WTC11 (cell line): ENCODE data around the gene NLGN1. TPM values are rescaled to one million over a fixed set of nuclear protein-coding genes. Genes with fewer than 3 reads are reported as not detected.

ENCODE experiments used
- ATAC-seq: fragments of 200-7000 bp; cut with Tn5 transposase; 2 replicates; pipeline ENCODE4 v1.10.0; 2021; ENCODE audit warnings: mild to moderate bottlenecking, moderate library complexity
- CTCF ChIA-PET: fragments of 300-600 bp; sonication (Branson Sonifier 250); formaldehyde crosslinking; loops from one replicate; lab custom pipeline; 2021; ENCODE audit warnings: antibody characterized with exemption; lab: Charles Lee
- POLR2A ChIA-PET: fragments of 350-600 bp; sonication (Branson Sonifier 250); formaldehyde crosslinking; loops from one replicate; lab custom pipeline; 2021; ENCODE audit warnings: antibody characterized with exemption; lab: Charles Lee
- DNase-seq: peaks from one replicate; pipeline ENCODE4 v3.0.0; 2021; ENCODE audit warnings: low spot score
- H3K27ac Mint-ChIP-seq: 2 replicates; pipeline ENCODE4 v1.8.0; 2021; ENCODE audit warnings: mixed read lengths
- H3K27me3 Mint-ChIP-seq: 2 replicates; pipeline ENCODE4 v1.8.0; 2021; ENCODE audit warnings: low read depth, mild to moderate bottlenecking, moderate library complexity, mixed read lengths
- H3K36me3 Mint-ChIP-seq: 2 replicates; pipeline ENCODE4 v1.8.0; 2021; ENCODE audit warnings: mixed read lengths
- H3K4me1 Mint-ChIP-seq: 2 replicates; pipeline ENCODE4 v1.8.0; 2022; ENCODE audit warnings: mixed read lengths
- H3K4me3 Mint-ChIP-seq: 2 replicates; pipeline ENCODE4 v1.8.0; 2021; ENCODE audit warnings: mild to moderate bottlenecking, moderate library complexity, mixed read lengths
- H3K9me3 Mint-ChIP-seq: 2 replicates; pipeline ENCODE4 v1.8.0; 2021; ENCODE audit warnings: mixed read lengths
- ERG ChIP-seq: fragments of 250-450 bp; sonication (Bioruptor Pico); IDR thresholded peaks from 2 replicates; pipeline ENCODE4 v1.8.0; 2021; ENCODE audit warnings: mild to moderate bottlenecking
- KAT7 ChIP-seq: sonication (generic); formaldehyde crosslinking; IDR thresholded peaks from 2 replicates; pipeline ENCODE4 v1.8.1; 2023; ENCODE audit warnings: missing genetic modification reagents, mild to moderate bottlenecking, borderline replicate concordance
- NFATC4 ChIP-seq: fragments of 250-450 bp; sonication (Bioruptor Pico); IDR thresholded peaks from 2 replicates; pipeline ENCODE4 v1.9.0; 2021; ENCODE audit warnings: mild to moderate bottlenecking
- NR3C1 ChIP-seq: sonication (generic); formaldehyde crosslinking; conservative IDR thresholded peaks from 2 replicates; pipeline ENCODE4 v1.8.1; 2023; ENCODE audit warnings: low read depth, mild to moderate bottlenecking, missing genetic modification reagents
- STAT6 ChIP-seq: sonication (generic); formaldehyde crosslinking; conservative IDR thresholded peaks from 2 replicates; pipeline ENCODE4 v1.8.1; 2023; ENCODE audit warnings: mild to moderate bottlenecking, low read depth, missing genetic modification reagents, moderate library complexity
- TCF7 ChIP-seq: sonication (generic); formaldehyde crosslinking; IDR thresholded peaks from 2 replicates; pipeline ENCODE4 v1.8.0; 2022; ENCODE audit warnings: mild to moderate bottlenecking, low read depth, missing genetic modification reagents, moderate library complexity
- ZBTB21 ChIP-seq: sonication (generic); formaldehyde crosslinking; IDR thresholded peaks from 2 replicates; pipeline ENCODE4 v1.8.1; 2023; ENCODE audit warnings: mild to moderate bottlenecking, missing genetic modification reagents, borderline replicate concordance
- ZNF219 ChIP-seq: sonication (generic); formaldehyde crosslinking; IDR thresholded peaks from 2 replicates; pipeline ENCODE4 v1.8.0; 2023; ENCODE audit warnings: missing genetic modification reagents, mild to moderate bottlenecking, borderline replicate concordance
- ZNF396 ChIP-seq: fragments of 250-450 bp; sonication (Bioruptor Pico); IDR thresholded peaks from 2 replicates; pipeline ENCODE4 v1.8.0; 2021; ENCODE audit warnings: mild to moderate bottlenecking, moderate library complexity, borderline replicate concordance
- total RNA-seq: library from RNA; stranded (reverse); gene quantifications from 3 replicates; pipeline ENCODE4 v1.2.3, GENCODE V29; 2021
- TF ChIP-seq, protein P1 (sequence below): sonication (generic); formaldehyde crosslinking; IDR thresholded peaks from 2 replicates; pipeline ENCODE4 v1.8.1; 2023; ENCODE audit warnings: mild to moderate bottlenecking, missing genetic modification reagents, moderate library complexity
- TF ChIP-seq, protein P2 (sequence below): sonication (generic); formaldehyde crosslinking; conservative IDR thresholded peaks from 2 replicates; pipeline ENCODE4 v1.8.1; 2022; ENCODE audit warnings: mild to moderate bottlenecking, missing genetic modification reagents
- TF ChIP-seq, protein P3 (sequence below): sonication (generic); formaldehyde crosslinking; IDR thresholded peaks from 2 replicates; pipeline ENCODE4 v1.8.1; 2022; ENCODE audit warnings: missing genetic modification reagents, borderline replicate concordance

NLGN1 gene
- total RNA-seq, 1 experiment from 2014 or later: 12.4 TPM

GRCh38 chr3:173902871-173903270, 505.3 kb downstream of the NLGN1 start:
- ATAC-seq (no peak), DNase-seq (no peak)
- H3K9me3 Mint-ChIP-seq: no peaks in the 10 kb centered on the region
- no peaks in the 10 kb centered on the region for H3K36me3 Mint-ChIP-seq
- TF ChIP-seq KAT7 (CRISPR knock-in tag) (no peak), ERG (no peak), NR3C1 (CRISPR knock-in tag) (no peak), ZNF396 (CRISPR knock-in tag) (no peak), STAT6 (CRISPR knock-in tag) (no peak), ZBTB21 (CRISPR knock-in tag) (no peak), ZNF219 (CRISPR knock-in tag) (no peak)
- TF ChIP-seq, protein P1, sequence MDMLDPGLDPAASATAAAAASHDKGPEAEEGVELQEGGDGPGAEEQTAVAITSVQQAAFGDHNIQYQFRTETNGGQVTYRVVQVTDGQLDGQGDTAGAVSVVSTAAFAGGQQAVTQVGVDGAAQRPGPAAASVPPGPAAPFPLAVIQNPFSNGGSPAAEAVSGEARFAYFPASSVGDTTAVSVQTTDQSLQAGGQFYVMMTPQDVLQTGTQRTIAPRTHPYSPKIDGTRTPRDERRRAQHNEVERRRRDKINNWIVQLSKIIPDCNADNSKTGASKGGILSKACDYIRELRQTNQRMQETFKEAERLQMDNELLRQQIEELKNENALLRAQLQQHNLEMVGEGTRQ (CRISPR knock-in tag): no peak
- TF ChIP-seq, protein P2, sequence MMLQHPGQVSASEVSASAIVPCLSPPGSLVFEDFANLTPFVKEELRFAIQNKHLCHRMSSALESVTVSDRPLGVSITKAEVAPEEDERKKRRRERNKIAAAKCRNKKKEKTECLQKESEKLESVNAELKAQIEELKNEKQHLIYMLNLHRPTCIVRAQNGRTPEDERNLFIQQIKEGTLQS: no peak
- TF ChIP-seq, all 79 proteins: peak for 0
- ChIA-PET CTCF (no interaction called here), POLR2A (no interaction called here)
- Mint-ChIP-seq H3K27me3 (no peaks in the 10 kb centered on the region), H3K27ac (no peak overlapping the region), H3K4me3 (no peak overlapping the region), H3K4me1 (peaks cover 18% of the 10 kb centered on the region)

GRCh38 chr3:173905381-173905780, 507.8 kb downstream of the NLGN1 start:
- CTCF ChIA-PET: no interaction called here

More at GRCh38 chr3:173905381-173905780, 507.8 kb downstream of the NLGN1 start:
- H3K4me3 Mint-ChIP-seq: no peak overlapping the region
- H3K9me3 Mint-ChIP-seq: no peaks in the 10 kb centered on the region
- no peak for DNase-seq
- TF ChIP-seq ERG (no peak), NFATC4 (CRISPR knock-in tag) (no peak), TCF7 (CRISPR knock-in tag) (no peak)
- TF ChIP-seq, protein P3, sequence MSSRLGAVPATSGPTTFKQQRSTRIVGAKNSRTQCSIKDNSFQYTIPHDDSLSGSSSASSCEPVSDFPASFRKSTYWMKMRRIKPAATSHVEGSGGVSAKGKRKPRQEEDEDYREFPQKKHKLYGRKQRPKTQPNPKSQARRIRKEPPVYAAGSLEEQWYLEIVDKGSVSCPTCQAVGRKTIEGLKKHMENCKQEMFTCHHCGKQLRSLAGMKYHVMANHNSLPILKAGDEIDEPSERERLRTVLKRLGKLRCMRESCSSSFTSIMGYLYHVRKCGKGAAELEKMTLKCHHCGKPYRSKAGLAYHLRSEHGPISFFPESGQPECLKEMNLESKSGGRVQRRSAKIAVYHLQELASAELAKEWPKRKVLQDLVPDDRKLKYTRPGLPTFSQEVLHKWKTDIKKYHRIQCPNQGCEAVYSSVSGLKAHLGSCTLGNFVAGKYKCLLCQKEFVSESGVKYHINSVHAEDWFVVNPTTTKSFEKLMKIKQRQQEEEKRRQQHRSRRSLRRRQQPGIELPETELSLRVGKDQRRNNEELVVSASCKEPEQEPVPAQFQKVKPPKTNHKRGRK (CRISPR knock-in tag): no peak
- H3K27me3 Mint-ChIP-seq: no peaks in the 10 kb centered on the region
- H3K36me3 Mint-ChIP-seq: no peaks in the 10 kb centered on the region
- peaks cover 21% of the 10 kb centered on the region for H3K4me1 Mint-ChIP-seq
- H3K27ac Mint-ChIP-seq: no peak overlapping the region
- POLR2A ChIA-PET: no interaction called here
- no peak for ATAC-seq
